HPDE6-E6E7 (cell line): ENCODE results near the gene ATP10A.
"Not testable (repeated sequence)": the region's sequence is repeated elsewhere in the genome, so short reads cannot be mapped to it uniquely, and the experiment has no call there.

ENCODE experiments used
- DNase-seq: peaks from one replicate; pipeline ENCODE4 v3.0.0; 2011; ENCODE audit warnings: missing footprints; ENCODE audit errors: extremely low spot score

The ATP10A gene

GRCh38 chr15:25771736-25772135 lies 91.4 kb downstream of the ATP10A start:
- DNase-seq: not testable (repeated sequence)

- no peak for DNase-seq
Measured at GRCh38 chr15:25771338-25771706, 91.8 kb downstream of the ATP10A start.

- no peak for DNase-seq
Measured at GRCh38 chr15:25770618-25771337, 92.3 kb downstream of the ATP10A start.

- DNase-seq: no peak
Measured at GRCh38 chr15:25770031-25770430, 93.1 kb downstream of the ATP10A start.

GRCh38 chr15:25768271-25768670 lies 94.9 kb downstream of the ATP10A start:
- DNase-seq: no peak

- DNase-seq: no peak
Measured at GRCh38 chr15:25767356-25768151, 95.6 kb downstream of the ATP10A start.

GRCh38 chr15:25766417-25766816 lies 96.7 kb downstream of the ATP10A start:
- no peak for DNase-seq

GRCh38 chr15:25764980-25765735 lies 98.0 kb downstream of the ATP10A start:
- no peak for DNase-seq

- DNase-seq: no peak
Measured at GRCh38 chr15:25763954-25764353, 99.2 kb downstream of the ATP10A start.

- DNase-seq: no peak
Measured at GRCh38 chr15:25763331-25763751, 99.8 kb downstream of the ATP10A start.

GRCh38 chr15:25761971-25762662 lies 101.0 kb downstream of the ATP10A start:
- DNase-seq: no peak

- no peak for DNase-seq
Measured at GRCh38 chr15:25759421-25759820, 103.7 kb downstream of the ATP10A start.

GRCh38 chr15:25758612-25759011 lies 104.5 kb downstream of the ATP10A start:
- DNase-seq: not testable (repeated sequence)

GRCh38 chr15:25743548-25744275 lies 119.4 kb downstream of the ATP10A start:
- DNase-seq: no peak

- DNase-seq: no peak
Measured at GRCh38 chr15:25742776-25743547, 120.2 kb downstream of the ATP10A start.

- DNase-seq: no peak
Measured at GRCh38 chr15:25742041-25742730, 120.9 kb downstream of the ATP10A start.

GRCh38 chr15:25741256-25741580 lies 121.9 kb downstream of the ATP10A start:
- no peak for DNase-seq

- no peak for DNase-seq
Measured at GRCh38 chr15:25740383-25741255, 122.5 kb downstream of the ATP10A start.

GRCh38 chr15:25739687-25740121 lies 123.4 kb downstream of the ATP10A start:
- no peak for DNase-seq
